Stimulated activated effector memory CD8-positive, alpha-beta T cell treated with anti-CD3 and anti-CD28 coated beads, Interleukin-12 subunit alpha, Interleukin-12 subunit beta, amount 100 ng/mL, for 72 hours (primary cell): ENCODE measurements around the gene MIGA2.
A peak's percentile ranks its signal among the peaks of the same experiment; 100 is the strongest.

ENCODE experiments used
- ATAC-seq: fragments of 150-1000 bp; cut with Tn5 transposase; 2 replicates; pipeline ENCODE4 v1.10.0; 2021
- DNase-seq, 2 donors: peaks; one replicate each; pipeline ENCODE4 v3.0.0; 2021 to 2022; ENCODE audit warnings: low spot score in 2 of 2
- H3K27ac Mint-ChIP-seq: one replicate; pipeline ENCODE4 v1.8.0; 2022; ENCODE audit warnings: mild to moderate bottlenecking, mixed read lengths
- H3K36me3 Mint-ChIP-seq: one replicate; pipeline ENCODE4 v1.8.0; 2022; ENCODE audit warnings: mild to moderate bottlenecking, mixed read lengths
- H3K4me1 Mint-ChIP-seq: one replicate; pipeline ENCODE4 v1.8.0; 2022; ENCODE audit warnings: mixed read lengths
- H3K4me3 Mint-ChIP-seq: one replicate; pipeline ENCODE4 v1.8.0; 2022; ENCODE audit warnings: mild to moderate bottlenecking, mixed read lengths
- H3K9me3 Mint-ChIP-seq: one replicate; pipeline ENCODE4 v1.8.0; 2022; ENCODE audit warnings: mixed read lengths

Gene MIGA2

GRCh38 chr9:129069862-129070641 is 33.6 kb downstream of the MIGA2 start:
- no peak for DNase-seq
- Mint-ChIP-seq H3K4me1 (peaks cover 38% of the 10 kb centered on the region), H3K4me3 (peak overlapping the region; percentile 63), H3K36me3 (peaks cover 24% of the 10 kb centered on the region), H3K9me3 (no peaks in the 10 kb centered on the region), H3K27ac (peak overlapping the region; percentile 95)
- ATAC-seq = no peak

GRCh38 chr9:129070696-129071525 is 34.5 kb downstream of the MIGA2 start:
- ATAC-seq (no peak), DNase-seq (no peak)
- Mint-ChIP-seq H3K27ac (peak overlapping the region; percentile 72), H3K4me1 (peaks cover 38% of the 10 kb centered on the region), H3K36me3 (peaks cover 15% of the 10 kb centered on the region), H3K9me3 (no peaks in the 10 kb centered on the region), H3K4me3 (no peak overlapping the region)

- Mint-ChIP-seq H3K4me1 (peaks cover 38% of the 10 kb centered on the region), H3K36me3 (peaks cover 8% of the 10 kb centered on the region), H3K4me3 (no peak overlapping the region), H3K27ac (peak overlapping the region; percentile 72), H3K9me3 (no peaks in the 10 kb centered on the region)
- ATAC-seq = no peak
- no peak for DNase-seq
These were observed 35.2 kb downstream of the MIGA2 start for GRCh38 chr9:129071526-129072126.

- Mint-ChIP-seq H3K27ac (peak overlapping the region; percentile 72), H3K4me1 (peaks cover 38% of the 10 kb centered on the region), H3K36me3 (peaks cover 7% of the 10 kb centered on the region), H3K4me3 (no peak overlapping the region), H3K9me3 (no peaks in the 10 kb centered on the region)
- DNase-seq (no peak), ATAC-seq (no peak)
These were observed 35.7 kb downstream of the MIGA2 start for GRCh38 chr9:129072171-129072570.

- H3K9me3 Mint-ChIP-seq = no peaks in the 10 kb centered on the region
- peaks cover 7% of the 10 kb centered on the region for H3K36me3 Mint-ChIP-seq
- peak; percentile 51 for ATAC-seq
- peaks cover 35% of the 10 kb centered on the region for H3K4me1 Mint-ChIP-seq
- no peak for DNase-seq
- peak overlapping the region; percentile 61 for H3K27ac Mint-ChIP-seq
- peak overlapping the region; percentile 18 for H3K4me3 Mint-ChIP-seq
These were observed 37.0 kb downstream of the MIGA2 start for GRCh38 chr9:129073404-129073803.

GRCh38 chr9:129074106-129074505 is 37.7 kb downstream of the MIGA2 start:
- no peaks in the 10 kb centered on the region for H3K9me3 Mint-ChIP-seq
- no peak overlapping the region for H3K4me3 Mint-ChIP-seq
- H3K36me3 Mint-ChIP-seq = peaks cover 7% of the 10 kb centered on the region
- no peak for ATAC-seq
- H3K4me1 Mint-ChIP-seq = peaks cover 35% of the 10 kb centered on the region
- no peak for DNase-seq
- H3K27ac Mint-ChIP-seq = no peak overlapping the region

- no peak for DNase-seq
- ATAC-seq = no peak
- peaks cover 16% of the 10 kb centered on the region for H3K36me3 Mint-ChIP-seq
- no peaks in the 10 kb centered on the region for H3K9me3 Mint-ChIP-seq
- peaks cover 30% of the 10 kb centered on the region for H3K4me1 Mint-ChIP-seq
- H3K4me3 Mint-ChIP-seq = no peak overlapping the region
- H3K27ac Mint-ChIP-seq = no peak overlapping the region
These were observed 39.7 kb downstream of the MIGA2 start for GRCh38 chr9:129075996-129076639.

- no peak for ATAC-seq
- Mint-ChIP-seq H3K36me3 (peaks cover 17% of the 10 kb centered on the region), H3K27ac (no peak overlapping the region), H3K4me3 (no peak overlapping the region), H3K9me3 (no peaks in the 10 kb centered on the region), H3K4me1 (peaks cover 30% of the 10 kb centered on the region)
- no peak for DNase-seq
These were observed 40.2 kb downstream of the MIGA2 start for GRCh38 chr9:129076640-129077037.

- Mint-ChIP-seq H3K4me1 (peaks cover 30% of the 10 kb centered on the region), H3K27ac (no peak overlapping the region), H3K36me3 (peaks cover 21% of the 10 kb centered on the region), H3K9me3 (no peaks in the 10 kb centered on the region), H3K4me3 (no peak overlapping the region)
- DNase-seq (no peak), ATAC-seq (no peak)
These were observed 40.8 kb downstream of the MIGA2 start for GRCh38 chr9:129077236-129077635.

- H3K4me3 Mint-ChIP-seq = peak overlapping the region; percentile 86
These were observed 42.5 kb downstream of the MIGA2 start for GRCh38 chr9:129078691-129079503.

GRCh38 chr9:129079829-129080228 is 43.4 kb downstream of the MIGA2 start:
- no peak for ATAC-seq
- Mint-ChIP-seq H3K36me3 (peaks cover 31% of the 10 kb centered on the region), H3K4me1 (peaks cover 31% of the 10 kb centered on the region), H3K4me3 (peak overlapping the region; percentile 86), H3K27ac (peak overlapping the region; percentile 91), H3K9me3 (no peaks in the 10 kb centered on the region)
- no peak for DNase-seq

More at GRCh38 chr9:129078691-129079503, 42.5 kb downstream of the MIGA2 start:
- H3K4me1 Mint-ChIP-seq = peaks cover 30% of the 10 kb centered on the region
- no peaks in the 10 kb centered on the region for H3K9me3 Mint-ChIP-seq
- no peak for DNase-seq
- H3K36me3 Mint-ChIP-seq = peaks cover 24% of the 10 kb centered on the region
- no peak for ATAC-seq
- H3K27ac Mint-ChIP-seq = no peak overlapping the region

GRCh38 chr9:129080298-129080600 is 43.8 kb downstream of the MIGA2 start:
- H3K9me3 Mint-ChIP-seq = no peaks in the 10 kb centered on the region
- no peak for DNase-seq
- H3K36me3 Mint-ChIP-seq = peaks cover 31% of the 10 kb centered on the region
- H3K4me3 Mint-ChIP-seq = peak overlapping the region; percentile 86
- ATAC-seq = no peak
- H3K27ac Mint-ChIP-seq = peak overlapping the region; percentile 91
- peaks cover 35% of the 10 kb centered on the region for H3K4me1 Mint-ChIP-seq

- peak; percentile 97 for ATAC-seq
- H3K4me3 Mint-ChIP-seq = peak within 1 kb of the TSS; percentile 86
- H3K27ac Mint-ChIP-seq = peak within 1 kb of the TSS; percentile 91
- H3K4me1 Mint-ChIP-seq = peaks cover 35% of the 10 kb centered on the region
- DNase-seq = peak; percentile 95 to 99
- no peaks in the 10 kb centered on the region for H3K9me3 Mint-ChIP-seq
- peaks cover 33% of the 10 kb centered on the region for H3K36me3 Mint-ChIP-seq
These were observed 44.4 kb downstream of the MIGA2 start, which contains the start of gene DOLPP1 for GRCh38 chr9:129080601-129081387. DOLPP1 (plus strand) TSS chr9:129081111; CDS start chr9:129081132, 21 bp downstream.
